ENCODE results near the gene HSD17B8. TPM values are rescaled to one million over a fixed set of nuclear protein-coding genes. Genes with fewer than 3 reads are reported as not detected.

Gene HSD17B8
- 10 to 100 TPM in 3 of 4 donors, 1 to 10 TPM in 1; 2.0 to 15.0 (median 12.9) TPM for total RNA-seq

GRCh38 chr6:33204415-33205190, at the start of gene HSD17B8:
HSD17B8 (plus strand) TSS chr6:33204655; CDS start chr6:33204669, 14 bp downstream.
- 2% methylated on average over 19 of the region's 48 CpGs for WGBS
- Histone ChIP-seq H3K27me3 (no peaks in the 10 kb centered on the region), H3K4me3 (peak within 1 kb of the TSS; percentile 62 to 65 (median 62)), H3K27ac (replicated peaks in 1 of 4) (peak within 1 kb of the TSS; percentile 31 to 68 (median 60)), H3K9me3 (no peaks in the 10 kb centered on the region), H3K4me1 (peaks cover 49 to 73% (median 65%) of the 10 kb centered on the region in 4 donors), H3K36me3 (peaks cover 18 to 28% (median 22%) of the 10 kb centered on the region in 4 donors)
- intact Hi-C loops (cut with DNase I): no loop called here
- TF ChIP-seq EP300 (IDR thresholded peaks at IDR 0.05) (no peak), POLR2AphosphoS5 (IDR thresholded peaks at IDR 0.05) (peak; percentile 68 to 73)
- TF ChIP-seq, protein P1, sequence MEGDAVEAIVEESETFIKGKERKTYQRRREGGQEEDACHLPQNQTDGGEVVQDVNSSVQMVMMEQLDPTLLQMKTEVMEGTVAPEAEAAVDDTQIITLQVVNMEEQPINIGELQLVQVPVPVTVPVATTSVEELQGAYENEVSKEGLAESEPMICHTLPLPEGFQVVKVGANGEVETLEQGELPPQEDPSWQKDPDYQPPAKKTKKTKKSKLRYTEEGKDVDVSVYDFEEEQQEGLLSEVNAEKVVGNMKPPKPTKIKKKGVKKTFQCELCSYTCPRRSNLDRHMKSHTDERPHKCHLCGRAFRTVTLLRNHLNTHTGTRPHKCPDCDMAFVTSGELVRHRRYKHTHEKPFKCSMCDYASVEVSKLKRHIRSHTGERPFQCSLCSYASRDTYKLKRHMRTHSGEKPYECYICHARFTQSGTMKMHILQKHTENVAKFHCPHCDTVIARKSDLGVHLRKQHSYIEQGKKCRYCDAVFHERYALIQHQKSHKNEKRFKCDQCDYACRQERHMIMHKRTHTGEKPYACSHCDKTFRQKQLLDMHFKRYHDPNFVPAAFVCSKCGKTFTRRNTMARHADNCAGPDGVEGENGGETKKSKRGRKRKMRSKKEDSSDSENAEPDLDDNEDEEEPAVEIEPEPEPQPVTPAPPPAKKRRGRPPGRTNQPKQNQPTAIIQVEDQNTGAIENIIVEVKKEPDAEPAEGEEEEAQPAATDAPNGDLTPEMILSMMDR (IDR thresholded peaks at IDR 0.05): no peak
- DNase-seq (ENCODE audit: extremely low spot score): peak; percentile 98

- Histone ChIP-seq H3K9me3 (peaks cover 0 to 9% (median 7%) of the 10 kb centered on the region in 4 donors), H3K36me3 (no peaks in the 10 kb centered on the region), H3K4me1 (peaks cover 9 to 13% (median 12%) of the 10 kb centered on the region in 4 donors), H3K27me3 (peaks cover 0 to 14% (median 0%) of the 10 kb centered on the region in 4 donors), H3K27ac (replicated peaks in 1 of 4) (no peak overlapping the region), H3K4me3 (no peak overlapping the region)
- no peak for DNase-seq (ENCODE audit: extremely low spot score)
- intact Hi-C loops (cut with DNase I): no loop called here
- WGBS: 79% methylated on average over 6 of the region's 6 CpGs
- TF ChIP-seq POLR2A (IDR thresholded peaks at IDR 0.05; ENCODE audit: low read depth) (no peak), POLR2AphosphoS5 (IDR thresholded peaks at IDR 0.05) (no peak), EP300 (IDR thresholded peaks at IDR 0.05) (no peak)
- TF ChIP-seq, protein P1 (IDR thresholded peaks at IDR 0.05): no peak
Measured at GRCh38 chr6:33156561-33156960, 47.9 kb upstream of the HSD17B8 start.

DNA sequence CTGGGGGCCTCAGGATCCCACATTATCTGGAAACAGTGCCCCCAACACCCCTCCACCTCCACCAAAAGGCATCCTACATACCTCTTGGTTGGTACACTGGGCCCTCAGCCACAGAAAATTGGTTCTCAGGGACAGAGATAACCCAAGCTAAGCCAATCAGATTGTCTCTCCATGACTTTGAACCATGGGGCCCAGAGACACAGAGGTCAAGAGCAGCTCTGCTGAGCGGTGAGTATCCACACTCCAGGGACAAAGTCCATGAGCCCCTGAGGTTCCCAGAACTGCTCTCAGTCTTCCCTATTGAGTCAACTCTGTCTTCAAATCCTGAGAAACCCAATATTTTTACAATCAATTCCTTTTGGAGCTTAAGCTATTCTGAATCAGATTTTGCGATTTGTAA, 47.5 kb upstream of the HSD17B8 start:
- DNase-seq (ENCODE audit: extremely low spot score): no peak
- H3K27me3 ChIP-seq: peaks cover 0 to 10% (median 0%) of the 10 kb centered on the region in 4 donors
- no peak overlapping the region for H3K27ac ChIP-seq (replicated peaks in 1 of 4)
- no peak overlapping the region for H3K4me3 ChIP-seq
- peaks cover 0 to 5% (median 4%) of the 10 kb centered on the region in 4 donors for H3K9me3 ChIP-seq
- WGBS: 95% methylated on average over 2 of the region's 2 CpGs
- no peaks in the 10 kb centered on the region for H3K36me3 ChIP-seq
- peaks cover 12 to 17% (median 16%) of the 10 kb centered on the region in 4 donors for H3K4me1 ChIP-seq
- intact Hi-C loops (cut with DNase I): no loop called here
- no peak for TF ChIP-seq POLR2A (IDR thresholded peaks at IDR 0.05; ENCODE audit: low read depth)
- TF ChIP-seq, protein P1 (IDR thresholded peaks at IDR 0.05): no peak
- TF ChIP-seq EP300 (IDR thresholded peaks at IDR 0.05): no peak
- TF ChIP-seq POLR2AphosphoS5 (IDR thresholded peaks at IDR 0.05): no peak

GRCh38 chr6:33160096-33160495, 44.4 kb upstream of the HSD17B8 start:
- Histone ChIP-seq H3K27ac (replicated peaks in 1 of 4) (peak overlapping the region in 3 of 4 donors; percentile 54 to 78 (median 62)), H3K27me3 (peaks cover 0 to 7% (median 0%) of the 10 kb centered on the region in 4 donors), H3K4me1 (peaks cover 14 to 22% (median 20%) of the 10 kb centered on the region in 4 donors), H3K36me3 (no peaks in the 10 kb centered on the region), H3K4me3 (no peak overlapping the region), H3K9me3 (no peaks in the 10 kb centered on the region)
- WGBS: 93% methylated on average over 11 of the region's 11 CpGs
- intact Hi-C loops (cut with DNase I): loop anchor here (5.0 kb wide), 1 partner anchor 37 kb away; no protein-coding TSS in a partner anchor
- DNase-seq (ENCODE audit: extremely low spot score): no peak
- TF ChIP-seq, protein P1 (IDR thresholded peaks at IDR 0.05): no peak
- no peak for TF ChIP-seq POLR2A (IDR thresholded peaks at IDR 0.05; ENCODE audit: low read depth)
